HG03103 (cell line): ENCODE data around the gene GMIP.

ENCODE experiments used
- ATAC-seq: cut with Tn5 transposase; IDR thresholded peaks from one replicate; pipeline ENCODE4 v1.9.1; 2021; ENCODE audit warnings: low read depth; ENCODE audit not compliant: unreplicated experiment

Gene GMIP

GRCh38 chr19:19579533-19580361, 63.7 kb downstream of the GMIP start:
- no peak for ATAC-seq
